GM19467 (cell line): ENCODE results near the gene CAVIN1.
"Not testable (repeated sequence)": the region's sequence is repeated elsewhere in the genome, so short reads cannot be mapped to it uniquely, and the experiment has no call there.

Experiments used
- ATAC-seq: cut with Tn5 transposase; IDR thresholded peaks from one replicate; pipeline ENCODE4 v1.9.1; 2021; ENCODE audit warnings: mild to moderate bottlenecking, moderate library complexity; ENCODE audit not compliant: unreplicated experiment

Gene CAVIN1

DNA sequence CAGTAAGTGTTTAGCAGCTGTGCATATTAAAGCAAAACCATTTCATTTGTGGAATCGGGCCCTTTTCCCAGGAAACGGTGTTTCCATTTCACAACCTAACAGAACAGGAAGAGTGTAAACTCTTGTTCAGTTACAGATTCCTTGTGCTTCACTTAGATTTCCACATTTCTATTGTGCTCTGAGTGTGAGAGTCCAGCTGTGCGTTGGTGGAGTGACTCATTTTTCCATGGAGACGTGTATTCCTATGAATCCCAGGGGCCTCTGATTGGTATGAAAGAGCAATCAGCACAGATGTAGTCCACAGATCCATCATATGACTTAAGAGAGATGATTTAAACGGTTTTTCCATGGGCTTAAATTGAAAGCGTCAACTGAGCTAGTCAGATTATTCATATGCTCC, 13.3 kb upstream of the CAVIN1 start:
- no peak for ATAC-seq

GRCh38 chr17:42431758-42432161, 8.7 kb upstream of the CAVIN1 start:
- no peak for ATAC-seq

DNA sequence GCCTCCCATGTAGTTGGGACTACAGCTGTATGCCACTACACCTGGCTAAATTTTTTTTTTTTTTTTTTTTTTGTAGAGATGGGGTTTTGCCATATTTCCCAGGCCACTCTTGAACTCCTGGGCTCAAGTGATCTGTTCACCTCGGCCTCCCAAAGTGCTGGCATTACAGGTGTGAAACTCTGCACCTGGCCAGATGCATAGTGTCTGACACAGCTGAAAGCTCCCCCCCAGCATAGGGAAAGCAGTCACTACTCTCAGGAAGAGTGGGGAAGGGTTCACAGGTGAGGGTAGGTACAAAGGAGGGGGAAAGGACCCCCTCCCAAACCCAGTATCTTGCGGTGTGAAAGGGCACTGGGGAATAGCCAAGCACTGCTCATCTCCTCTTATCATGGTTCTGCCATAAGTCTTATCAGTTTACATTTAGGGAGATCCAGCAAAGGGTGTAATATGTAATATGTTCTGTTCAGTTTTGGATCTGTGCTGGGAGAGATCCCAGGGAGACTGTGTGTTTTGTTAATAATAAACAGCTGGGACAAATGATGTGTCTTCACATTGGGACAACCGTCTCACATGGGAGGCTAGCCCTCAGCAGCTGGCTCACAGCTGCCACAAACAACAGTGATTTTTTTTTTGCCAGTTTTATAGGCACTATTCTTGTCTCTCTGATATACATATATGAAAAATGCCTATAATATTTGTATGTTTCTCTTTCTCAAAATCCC, 6.8 kb upstream of the CAVIN1 start:
- no peak for ATAC-seq

GRCh38 chr17:42428141-42428944, 5.3 kb upstream of the CAVIN1 start:
- no peak for ATAC-seq

DNA sequence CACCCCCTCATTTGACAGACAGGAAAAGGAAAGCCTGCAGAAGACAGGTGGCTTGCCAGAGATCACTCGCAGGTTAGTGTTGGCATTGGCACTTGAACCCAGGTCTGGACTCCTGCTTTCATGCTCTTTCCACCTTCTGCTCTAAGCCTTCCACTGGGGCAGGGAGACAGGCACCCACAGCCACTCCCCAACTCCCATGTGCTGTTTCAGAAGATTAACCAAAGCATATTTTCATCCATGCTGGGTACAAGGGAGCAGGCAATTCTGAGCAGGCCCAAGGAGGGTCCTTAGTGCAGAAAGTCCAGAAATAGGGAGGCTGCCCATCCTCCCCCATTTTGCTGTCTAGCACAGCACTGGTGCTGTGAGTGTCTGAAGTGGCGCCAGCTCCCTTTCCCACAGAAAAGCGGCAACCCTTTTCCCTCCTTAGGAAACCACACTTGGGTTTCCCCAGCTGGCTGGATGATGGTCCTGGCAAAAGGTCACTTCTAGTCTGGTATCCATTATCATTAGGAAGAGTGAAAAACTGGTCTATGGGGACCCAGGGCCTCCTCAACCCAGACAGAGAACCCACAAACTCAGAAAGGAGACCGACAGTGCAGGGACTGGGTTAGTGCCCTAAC, 2.0 kb upstream of the CAVIN1 start:
- ATAC-seq = no peak

DNA sequence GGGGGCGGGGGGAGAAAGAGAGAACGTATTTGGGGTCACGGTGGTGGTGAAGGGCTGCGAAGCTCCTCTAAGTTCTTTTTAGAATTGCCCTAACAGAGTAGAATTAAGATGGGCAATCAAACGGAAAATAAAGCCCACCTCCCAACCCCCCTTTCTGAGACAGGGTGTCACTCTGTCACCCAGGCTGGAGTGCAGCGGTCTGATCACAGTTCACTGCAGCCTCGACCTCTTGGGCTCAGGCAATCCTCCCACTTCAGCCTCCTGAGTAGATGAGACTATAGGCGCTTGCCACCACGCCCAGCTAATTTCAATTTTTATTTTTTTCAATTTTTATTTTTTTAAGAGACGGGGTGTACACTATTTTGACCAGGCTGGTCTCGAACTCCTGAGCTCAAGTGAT, 710 bp upstream of the CAVIN1 start:
- ATAC-seq = no peak

DNA sequence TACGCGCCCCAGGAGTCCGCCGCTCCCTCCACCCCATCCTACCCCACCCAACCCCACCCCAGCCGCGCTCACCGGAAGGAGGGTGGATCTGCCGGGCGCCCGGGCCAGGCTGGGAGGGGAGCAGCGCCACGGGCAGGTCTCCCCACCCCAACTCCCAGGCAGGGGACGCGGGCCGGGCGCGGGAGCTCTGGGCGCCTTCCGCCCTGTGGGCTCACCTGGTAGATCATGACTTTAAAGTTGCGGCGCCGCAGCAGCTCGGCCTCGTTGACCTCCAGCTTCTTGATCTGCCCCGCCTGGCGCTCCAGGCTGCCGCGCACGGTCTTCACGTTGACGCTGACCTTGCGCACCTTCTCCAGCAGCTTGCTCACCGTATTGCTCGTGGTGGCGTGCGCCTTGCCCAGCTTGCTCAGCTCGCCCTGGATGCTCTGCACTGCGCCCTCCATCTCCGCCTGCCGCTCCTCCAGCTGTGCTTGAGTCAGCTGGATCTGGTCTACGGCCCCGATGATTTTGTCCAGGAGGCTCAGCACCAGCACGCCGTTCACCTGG, 571 bp downstream of the CAVIN1 start:
- no peak for ATAC-seq

GRCh38 chr17:42421507-42422338, 1.3 kb downstream of the CAVIN1 start:
- ATAC-seq = no peak

GRCh38 chr17:42421136-42421506, 1.9 kb downstream of the CAVIN1 start:
- no peak for ATAC-seq

DNA sequence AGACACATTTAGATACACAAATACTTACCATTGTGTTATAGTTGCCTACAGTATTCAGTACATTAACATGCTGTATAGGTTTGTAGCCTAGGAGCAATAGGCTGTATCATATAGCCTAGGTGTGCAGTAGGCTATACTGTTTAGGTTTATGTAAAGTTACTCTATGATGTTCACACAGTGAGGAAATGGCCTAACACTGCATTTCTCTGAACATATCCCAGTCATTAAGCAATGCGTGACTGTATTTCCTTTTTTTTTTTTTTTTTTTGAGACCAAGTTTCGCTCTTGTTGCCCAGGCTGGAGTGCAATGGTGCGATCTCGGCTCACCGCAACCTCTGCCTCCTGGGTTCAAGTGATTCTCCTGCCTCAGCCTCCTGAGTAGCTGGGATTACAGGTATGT, 5.1 kb downstream of the CAVIN1 start:
- ATAC-seq = not testable (repeated sequence)

GRCh38 chr17:42414704-42415409, 8.2 kb downstream of the CAVIN1 start:
- no peak for ATAC-seq

DNA sequence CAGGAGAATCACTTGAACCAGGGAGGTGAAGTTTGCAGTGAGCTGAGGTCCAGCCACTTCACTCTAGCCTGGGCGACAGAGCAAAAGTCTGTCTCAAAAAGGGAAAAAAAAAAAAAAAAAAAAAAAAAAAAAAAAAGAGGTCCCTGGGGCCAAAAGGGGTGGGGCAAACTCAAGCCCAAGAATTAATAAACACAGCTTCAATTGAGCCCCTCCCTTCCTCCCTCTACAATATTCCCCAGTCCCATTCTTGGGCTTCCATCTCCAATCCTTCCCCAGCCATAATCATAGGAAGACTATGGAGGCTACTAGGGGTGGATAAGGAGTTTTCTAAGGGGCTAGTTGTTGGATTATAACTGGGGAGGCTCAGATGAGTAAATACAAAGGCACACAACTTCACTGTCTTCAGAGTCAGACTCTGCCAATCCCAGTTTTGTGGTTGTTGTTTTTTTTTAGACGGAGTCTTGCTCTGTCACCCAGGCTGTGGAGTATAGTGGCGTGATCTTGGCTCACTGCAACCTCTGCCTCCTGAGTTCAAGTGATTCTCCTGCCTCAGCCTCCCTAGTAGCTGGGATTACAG, 9.5 kb downstream of the CAVIN1 start:
- ATAC-seq = no peak

- no peak for ATAC-seq
Observed at GRCh38 chr17:42411905-42412679, 11.0 kb downstream of the CAVIN1 start.

DNA sequence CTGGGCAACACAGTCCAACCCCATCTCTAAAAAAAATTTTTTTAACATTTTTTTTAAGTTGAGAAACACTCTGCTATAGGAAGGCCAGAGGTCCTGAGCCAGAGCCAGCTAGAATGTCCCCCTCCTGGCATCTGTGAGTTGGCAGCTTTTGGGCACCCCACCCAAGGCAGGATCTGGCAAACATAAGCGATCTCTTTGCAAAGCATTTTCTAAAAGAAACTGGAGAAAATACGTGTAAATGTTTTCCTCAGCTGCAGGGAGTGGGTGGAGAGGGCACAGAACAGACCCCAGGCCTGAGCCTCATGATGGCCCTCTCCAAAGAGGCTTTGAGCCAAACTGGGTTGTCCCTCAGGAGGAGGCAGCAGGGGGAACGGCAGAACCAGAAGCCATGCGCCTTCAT, 11.7 kb downstream of the CAVIN1 start:
- ATAC-seq = no peak

GRCh38 chr17:42410319-42410685, 12.8 kb downstream of the CAVIN1 start:
- ATAC-seq = no peak

DNA sequence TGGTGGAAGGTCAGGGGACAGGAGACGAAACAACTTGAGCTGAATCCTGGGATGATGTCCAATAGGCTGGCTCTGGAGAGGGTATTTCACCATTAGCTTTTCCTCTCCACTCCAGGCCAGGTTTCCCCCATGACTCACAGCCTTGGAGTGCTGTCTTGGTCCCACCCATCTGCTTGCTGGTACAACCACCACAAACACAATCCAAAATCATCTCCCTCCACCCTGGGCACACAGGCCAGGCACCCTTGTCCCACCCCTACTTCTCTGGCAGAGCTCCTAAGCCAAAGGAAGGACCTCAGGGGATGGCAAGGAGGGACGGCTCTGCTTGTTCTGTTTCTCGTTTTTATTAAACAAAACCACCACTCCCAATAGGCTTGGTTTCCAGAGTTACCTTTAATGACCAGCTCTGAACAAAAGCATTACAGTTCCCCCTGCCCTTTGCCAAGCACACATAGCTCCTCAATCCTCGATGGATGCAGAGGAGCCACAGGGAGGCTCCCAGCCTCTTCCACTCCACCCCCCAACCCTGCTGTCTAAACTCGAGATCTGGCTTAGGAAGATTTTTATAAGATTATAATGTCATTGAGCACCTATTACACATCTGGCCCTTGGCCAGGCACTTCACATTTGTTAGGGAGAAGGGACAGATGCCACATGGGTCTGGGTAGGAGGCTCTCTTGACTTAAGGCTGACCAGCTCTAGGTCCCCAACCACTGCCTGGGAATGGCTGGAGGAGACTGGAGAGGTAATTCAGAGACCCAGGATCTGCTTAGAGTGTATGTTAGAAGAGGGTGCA, 13.3 kb downstream of the CAVIN1 start:
- ATAC-seq = no peak

GRCh38 chr17:42408061-42408460, 15.0 kb downstream of the CAVIN1 start:
- ATAC-seq = no peak

DNA sequence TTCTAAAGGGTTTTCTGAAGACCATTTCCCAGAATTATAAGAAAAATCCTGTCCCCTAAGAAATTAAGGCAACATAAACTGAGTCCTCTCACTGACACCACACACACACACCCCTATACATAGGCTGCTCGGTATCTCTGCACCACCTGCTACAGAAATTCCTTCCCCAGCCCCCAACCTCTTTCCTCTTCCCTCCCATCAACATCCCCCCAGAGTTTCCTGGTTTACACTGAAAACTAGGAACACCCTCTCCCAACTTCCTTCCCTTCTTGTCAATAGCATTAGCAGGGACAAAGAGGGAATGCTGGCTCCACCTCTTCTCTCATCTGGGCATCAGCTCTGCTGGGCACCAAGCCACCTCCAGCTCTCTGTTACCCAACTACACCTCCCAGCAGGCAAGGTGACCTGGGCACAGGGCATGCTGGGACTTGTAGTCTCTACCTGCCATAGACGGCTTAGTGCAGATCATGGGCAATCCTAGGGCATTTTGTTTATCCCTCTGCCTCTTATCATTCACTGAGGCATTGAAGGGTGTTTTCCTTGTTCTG, 15.7 kb downstream of the CAVIN1 start:
- ATAC-seq = no peak
